Endothelial cell of umbilical vein (primary cell): Measurements from ENCODE around the gene PLA2G1B.

Experiments
- EZH2 ChIP-seq: IDR thresholded peaks from 2 replicates; pipeline ENCODE4 v1.6.1; 2012; ENCODE audit warnings: borderline replicate concordance, low read depth, mild to moderate bottlenecking, moderate library complexity, low read length, inconsistent platforms; ENCODE audit not compliant: severe bottlenecking
- FOS ChIP-seq: IDR thresholded peaks from 2 replicates; pipeline ENCODE4 v1.6.1; 2011; ENCODE audit warnings: mild to moderate bottlenecking, low read length, moderate library complexity, borderline replicate concordance; ENCODE audit not compliant: insufficient read depth
- JUN ChIP-seq: IDR thresholded peaks from 2 replicates; pipeline ENCODE4 v1.6.1; 2011; ENCODE audit warnings: borderline replicate concordance, low read depth; ENCODE audit not compliant: insufficient read length, insufficient read depth
- MYC ChIP-seq: IDR thresholded peaks from one replicate; pipeline ENCODE4 v1.6.1; 2011; ENCODE audit warnings: mild to moderate bottlenecking, low read depth, low read length
- POLR2A ChIP-seq: IDR thresholded peaks from 2 replicates; pipeline ENCODE4 v1.6.1; 2012; ENCODE audit warnings: low read depth, mild to moderate bottlenecking, control low read depth, low read length
- POLR2AphosphoS5 ChIP-seq: IDR thresholded peaks from 2 replicates; pipeline ENCODE4 v1.6.1; 2012; ENCODE audit warnings: low read depth, mild to moderate bottlenecking, control low read depth, low read length, moderate library complexity; ENCODE audit not compliant: insufficient read depth
- TF ChIP-seq, protein P1 (sequence below): IDR thresholded peaks from 2 replicates; pipeline ENCODE4 v1.6.1; 2011; ENCODE audit not compliant: insufficient read depth, insufficient read length
- TF ChIP-seq, protein P2 (sequence below), 2 donors: IDR thresholded peaks; 1 replicate in 1 of 2; 2 replicates in 1 of 2; pipeline ENCODE4 v1.5.1; 2011; ENCODE audit warnings: low read length in 2 of 2, mild to moderate bottlenecking in 2 of 2, moderate library complexity in 2 of 2, control low read depth in 1 of 2, inconsistent platforms in 1 of 2, low read depth in 1 of 2; ENCODE audit not compliant: insufficient read depth in 1 of 2; ENCODE audit errors: extremely low read depth in 1 of 2

DNA sequence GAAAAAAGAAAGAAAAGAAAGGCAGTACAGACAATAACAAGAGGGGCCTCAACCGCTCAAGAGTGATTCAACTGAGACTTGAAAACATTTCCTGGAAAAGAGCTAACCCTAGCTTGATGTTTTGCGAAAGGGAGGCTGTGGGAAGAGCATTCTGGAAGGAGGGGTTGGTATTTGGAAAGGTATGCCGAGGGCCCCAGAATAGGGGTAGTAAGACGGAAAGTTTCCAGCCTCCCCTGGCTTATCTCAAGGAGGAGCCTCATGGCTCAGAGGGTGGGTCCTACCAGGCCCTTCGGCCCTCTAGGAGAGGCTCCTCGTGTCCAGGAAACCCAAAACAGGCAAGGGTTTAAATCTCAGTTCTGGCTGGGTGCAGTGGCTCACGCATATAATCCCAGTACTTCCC is 44.3 kb downstream of the PLA2G1B start:
- TF ChIP-seq, protein P1, sequence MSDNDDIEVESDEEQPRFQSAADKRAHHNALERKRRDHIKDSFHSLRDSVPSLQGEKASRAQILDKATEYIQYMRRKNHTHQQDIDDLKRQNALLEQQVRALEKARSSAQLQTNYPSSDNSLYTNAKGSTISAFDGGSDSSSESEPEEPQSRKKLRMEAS = no peak
- TF ChIP-seq POLR2A = no peak
- TF ChIP-seq, protein P2, sequence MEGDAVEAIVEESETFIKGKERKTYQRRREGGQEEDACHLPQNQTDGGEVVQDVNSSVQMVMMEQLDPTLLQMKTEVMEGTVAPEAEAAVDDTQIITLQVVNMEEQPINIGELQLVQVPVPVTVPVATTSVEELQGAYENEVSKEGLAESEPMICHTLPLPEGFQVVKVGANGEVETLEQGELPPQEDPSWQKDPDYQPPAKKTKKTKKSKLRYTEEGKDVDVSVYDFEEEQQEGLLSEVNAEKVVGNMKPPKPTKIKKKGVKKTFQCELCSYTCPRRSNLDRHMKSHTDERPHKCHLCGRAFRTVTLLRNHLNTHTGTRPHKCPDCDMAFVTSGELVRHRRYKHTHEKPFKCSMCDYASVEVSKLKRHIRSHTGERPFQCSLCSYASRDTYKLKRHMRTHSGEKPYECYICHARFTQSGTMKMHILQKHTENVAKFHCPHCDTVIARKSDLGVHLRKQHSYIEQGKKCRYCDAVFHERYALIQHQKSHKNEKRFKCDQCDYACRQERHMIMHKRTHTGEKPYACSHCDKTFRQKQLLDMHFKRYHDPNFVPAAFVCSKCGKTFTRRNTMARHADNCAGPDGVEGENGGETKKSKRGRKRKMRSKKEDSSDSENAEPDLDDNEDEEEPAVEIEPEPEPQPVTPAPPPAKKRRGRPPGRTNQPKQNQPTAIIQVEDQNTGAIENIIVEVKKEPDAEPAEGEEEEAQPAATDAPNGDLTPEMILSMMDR (IDR thresholded peaks at IDR 0.05; ENCODE audit: extremely low read depth in 1 of 2, insufficient read depth in 1 of 2, low read depth in 1 of 2, low read length in 2 of 2) = no peak
- TF ChIP-seq EZH2 = no peak
- TF ChIP-seq POLR2AphosphoS5 = no peak
- no peak for TF ChIP-seq MYC
- no peak for TF ChIP-seq FOS
- TF ChIP-seq JUN = no peak
